ENCODE results near the gene PLEKHH1. TPM values are rescaled to one million over a fixed set of nuclear protein-coding genes. Genes with fewer than 3 reads are reported as not detected.
"Not testable (repeated sequence)": the region's sequence is repeated elsewhere in the genome, so short reads cannot be mapped to it uniquely, and the experiment has no call there.

PLEKHH1 gene
- total RNA-seq, 1 experiment from 2014 or later = 4.8 TPM

DNA sequence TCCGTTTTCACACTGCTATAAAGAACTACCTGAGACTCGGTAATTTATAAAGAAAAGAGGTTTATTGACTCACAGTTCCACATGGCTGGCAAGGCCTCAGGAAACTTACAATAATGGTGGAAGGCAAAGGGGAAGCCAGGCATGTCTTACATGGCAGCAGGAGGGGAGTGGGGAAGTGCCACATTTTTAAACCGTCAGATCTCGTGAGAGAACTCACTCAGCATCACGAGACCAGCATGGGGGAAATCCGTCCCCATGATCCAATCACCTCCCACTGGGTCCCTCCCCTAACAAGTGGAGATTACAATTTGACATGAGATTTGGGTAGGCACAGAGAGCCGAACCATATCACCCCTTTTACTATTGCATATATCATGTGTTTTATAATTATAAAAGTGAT, 69.0 kb downstream of the PLEKHH1 start:
- no peak for DNase-seq (ENCODE audit: low spot score)
- in situ Hi-C loops (cut with HindIII; ENCODE audit: low sequenced_read_pairs) = no loop called here

DNA sequence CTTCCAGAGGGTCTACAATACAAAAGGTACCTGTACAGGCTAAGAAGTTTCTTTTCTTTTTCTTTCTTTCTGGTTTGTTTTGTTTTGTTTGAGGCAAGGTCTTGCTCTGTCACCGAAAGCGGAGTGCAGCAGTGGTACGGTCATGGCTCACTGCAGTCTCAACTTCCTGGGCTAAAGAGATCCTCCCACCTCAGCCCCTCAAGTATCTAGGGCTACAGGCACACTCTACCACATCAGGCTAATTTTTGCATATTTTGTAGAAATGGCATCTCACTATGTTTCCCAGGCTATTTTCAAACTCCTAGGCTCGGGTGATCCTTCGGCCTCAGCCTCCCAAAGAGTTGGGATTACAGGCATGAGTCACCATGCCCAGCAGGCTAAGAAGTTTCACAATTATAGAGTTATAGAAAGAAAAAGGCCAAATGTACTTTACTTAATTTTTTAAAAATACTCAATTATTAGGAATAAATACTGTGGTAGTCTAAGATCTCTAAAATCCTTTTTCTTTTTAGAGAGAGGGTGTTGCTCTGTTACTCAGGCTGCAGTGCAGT, 70.0 kb downstream of the PLEKHH1 start:
- in situ Hi-C loops (cut with HindIII; ENCODE audit: low sequenced_read_pairs) = no loop called here
- DNase-seq (ENCODE audit: low spot score) = no peak

DNA sequence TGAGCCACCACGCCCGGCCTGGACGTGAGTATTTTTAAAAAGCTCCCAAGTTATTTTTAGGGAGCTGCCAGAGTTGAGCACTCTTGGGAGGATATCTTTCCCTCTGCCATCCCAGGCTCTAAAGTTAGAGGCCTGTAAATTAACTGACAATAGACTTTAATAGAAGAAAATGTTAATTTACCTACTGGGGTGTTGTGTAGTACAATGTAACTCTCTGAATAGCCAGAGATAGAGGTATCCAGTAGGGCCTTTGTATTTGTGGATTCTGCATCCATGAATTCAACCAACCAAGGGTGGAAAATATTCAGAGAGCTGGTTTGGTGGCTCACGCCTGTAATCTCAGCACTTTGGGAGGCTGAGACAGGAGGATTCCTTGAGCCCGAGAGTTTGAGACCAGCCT, 74.6 kb downstream of the PLEKHH1 start:
- no peak for DNase-seq (ENCODE audit: low spot score)
- in situ Hi-C loops (cut with HindIII; ENCODE audit: low sequenced_read_pairs) = no loop called here

- no peak for DNase-seq (ENCODE audit: low spot score)
- in situ Hi-C loops (cut with HindIII; ENCODE audit: low sequenced_read_pairs) = no loop called here
Measured at GRCh38 chr14:67609642-67610310, 76.7 kb downstream of the PLEKHH1 start.

- in situ Hi-C loops (cut with HindIII; ENCODE audit: low sequenced_read_pairs) = no loop called here
- no peak for DNase-seq (ENCODE audit: low spot score)
Measured at GRCh38 chr14:67610491-67610890, 77.4 kb downstream of the PLEKHH1 start.

DNA sequence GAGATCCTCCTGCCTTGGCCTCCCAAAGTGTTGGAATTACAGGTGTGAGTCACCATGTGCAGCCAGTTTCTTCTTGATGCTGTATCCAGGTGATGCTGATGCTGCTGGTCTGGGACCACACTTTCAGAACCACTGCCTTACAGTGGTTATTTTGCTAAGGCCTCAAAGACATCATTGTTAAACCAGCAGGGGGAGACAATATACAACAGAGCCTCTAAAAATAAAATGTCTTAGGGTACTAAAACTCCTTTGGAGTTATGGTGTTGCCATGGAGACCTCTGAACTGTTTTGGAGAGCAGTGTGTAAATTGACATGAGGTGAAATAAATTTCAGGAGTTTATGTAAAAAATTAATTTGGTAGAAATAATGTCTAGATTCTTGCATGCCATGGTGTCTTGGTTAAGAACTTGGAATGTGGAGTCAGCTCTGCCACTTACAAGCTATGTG, 85.5 kb downstream of the PLEKHH1 start:
- in situ Hi-C loops (cut with HindIII; ENCODE audit: low sequenced_read_pairs) = no loop called here
- peak; percentile 50 for DNase-seq (ENCODE audit: low spot score)

DNA sequence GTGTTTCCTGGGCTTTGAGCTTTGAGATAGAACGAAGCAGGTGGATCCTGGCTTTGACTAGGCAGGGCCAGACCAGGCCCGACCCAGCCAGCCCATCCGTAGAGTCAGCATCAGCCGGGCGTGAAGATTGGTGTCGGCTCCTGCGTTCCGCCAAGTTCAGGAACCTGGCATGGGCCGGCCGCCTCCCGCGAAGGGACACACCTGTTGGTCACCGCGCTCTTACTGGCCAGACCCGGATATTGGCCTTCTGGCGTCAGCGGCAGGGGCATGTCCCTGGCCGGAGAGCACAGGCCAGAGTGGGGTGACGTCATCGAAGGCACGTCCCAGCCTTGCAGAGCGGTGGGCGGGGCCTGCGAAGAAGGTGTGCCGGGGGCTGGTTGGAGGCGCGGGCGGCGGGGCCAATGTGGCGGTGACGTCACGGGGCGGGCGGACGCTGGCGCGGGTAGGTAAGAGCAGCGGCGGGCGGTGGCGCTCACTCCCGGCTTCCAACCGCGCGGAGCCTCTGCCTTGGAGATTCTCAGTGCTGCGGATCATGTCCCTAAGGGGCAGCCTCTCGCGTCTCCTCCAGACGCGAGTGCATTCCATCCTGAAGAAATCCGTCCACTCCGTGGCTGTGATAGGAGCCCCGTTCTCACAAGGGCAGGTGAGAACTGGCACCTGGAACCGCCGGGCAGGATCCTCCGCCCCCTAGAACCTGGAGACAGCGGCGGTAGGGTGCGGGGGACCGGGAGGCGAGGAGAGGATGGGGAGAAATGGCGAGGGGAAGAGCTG, 86.5 kb downstream of the PLEKHH1 start, which contains the start of gene ARG2:
Gene ARG2, plus strand, starts transcription at position 475 of the 771 bp plus-strand sequence. Its CDS starts 58 bp downstream, at position 533.
- peak; percentile 99 for DNase-seq (ENCODE audit: low spot score)
- in situ Hi-C loops (cut with HindIII; ENCODE audit: low sequenced_read_pairs) = no loop called here

GRCh38 chr14:67620217-67620785, 87.2 kb downstream of the PLEKHH1 start:
- DNase-seq (ENCODE audit: low spot score) = peak; percentile 84
- in situ Hi-C loops (cut with HindIII; ENCODE audit: low sequenced_read_pairs) = no loop called here

DNA sequence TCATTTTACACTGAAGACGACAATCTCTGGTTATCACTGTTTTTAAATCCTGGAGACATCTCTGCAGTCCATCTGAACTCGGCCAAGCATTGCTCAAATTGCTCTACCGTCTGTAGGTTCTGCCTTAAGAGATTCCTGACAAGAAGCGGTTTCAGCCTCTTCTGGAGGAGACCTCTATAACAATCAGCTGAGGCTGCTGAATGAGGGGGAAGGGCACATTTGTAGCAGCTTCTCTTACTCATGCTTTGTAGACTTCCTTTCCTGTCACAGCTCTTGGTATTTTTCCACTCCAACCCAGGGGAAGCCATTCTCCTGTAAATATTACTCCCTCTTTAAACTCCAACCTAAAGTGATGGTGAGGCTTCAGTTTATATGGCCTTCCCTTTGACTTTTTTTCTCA, 89.6 kb downstream of the PLEKHH1 start:
- peak; percentile 44 for DNase-seq (ENCODE audit: low spot score)

DNA sequence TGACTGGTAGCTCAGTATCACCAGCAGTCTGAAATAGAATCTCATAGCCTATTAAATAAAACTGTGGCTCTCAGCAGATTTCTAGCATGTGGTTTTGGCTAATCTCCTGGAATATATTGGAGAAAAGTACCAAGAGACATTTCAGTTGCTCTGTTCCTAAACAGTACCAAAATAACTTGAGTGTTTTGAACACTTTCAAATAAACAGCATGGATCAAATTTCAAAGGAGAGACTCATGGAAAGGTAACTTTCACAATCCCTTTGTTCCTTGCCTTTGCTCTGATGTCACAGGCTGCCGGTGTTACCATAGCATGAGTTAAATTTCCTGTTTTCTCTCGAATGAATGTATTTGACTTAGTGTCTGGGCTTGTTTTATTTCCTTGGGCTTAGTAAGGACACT, 90.0 kb downstream of the PLEKHH1 start:
- DNase-seq (ENCODE audit: low spot score) = no peak
- in situ Hi-C loops (cut with HindIII; ENCODE audit: low sequenced_read_pairs) = no loop called here

More for the DNA sequence above, 89.6 kb downstream of the PLEKHH1 start:
- in situ Hi-C loops (cut with HindIII; ENCODE audit: low sequenced_read_pairs) = no loop called here

- in situ Hi-C loops (cut with HindIII; ENCODE audit: low sequenced_read_pairs); DNase-seq (ENCODE audit: low spot score): not testable (repeated sequence)
Measured at GRCh38 chr14:67626131-67626530, 93.0 kb downstream of the PLEKHH1 start.

DNA sequence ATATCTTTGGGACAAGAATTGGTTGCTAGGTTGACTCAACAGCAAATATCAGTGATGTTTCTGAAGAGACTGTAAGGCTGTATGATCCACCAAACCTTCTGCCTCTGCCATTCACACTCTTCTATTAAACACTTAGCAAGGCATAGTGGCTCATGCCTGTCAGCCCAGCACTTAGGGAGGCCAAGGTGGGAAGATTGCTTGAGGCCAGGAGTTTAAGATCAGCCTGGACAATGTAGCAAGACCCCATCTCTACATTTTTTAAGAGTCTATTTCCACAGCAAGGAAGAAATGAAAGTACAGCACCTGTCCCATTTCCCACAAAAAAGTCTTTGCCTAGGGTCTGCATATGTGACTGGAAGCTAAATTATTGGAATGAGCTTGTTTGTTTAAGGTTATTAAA, 94.4 kb downstream of the PLEKHH1 start:
- no peak for DNase-seq (ENCODE audit: low spot score)
- in situ Hi-C loops (cut with HindIII; ENCODE audit: low sequenced_read_pairs) = no loop called here

DNA sequence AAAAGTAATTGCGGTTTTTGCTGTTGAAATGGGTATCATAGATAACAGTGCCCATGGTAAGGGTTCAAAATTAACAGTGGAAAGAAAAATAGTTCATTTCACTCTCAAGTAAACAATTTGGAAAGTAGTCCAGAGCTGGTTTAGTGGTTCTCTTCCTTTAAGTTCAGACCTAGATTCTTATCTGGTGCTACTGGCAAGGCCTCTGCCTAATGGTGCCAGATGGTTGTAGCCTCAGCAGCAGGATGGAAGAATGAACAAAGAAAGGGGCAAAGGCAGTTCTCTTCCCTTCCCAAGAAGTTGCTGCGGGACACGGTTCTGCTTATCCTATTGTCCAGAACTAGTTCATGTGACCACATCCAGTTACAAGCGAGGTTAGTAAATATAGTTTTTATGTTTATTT, 97.1 kb downstream of the PLEKHH1 start:
- in situ Hi-C loops (cut with HindIII; ENCODE audit: low sequenced_read_pairs) = no loop called here
- no peak for DNase-seq (ENCODE audit: low spot score)

DNA sequence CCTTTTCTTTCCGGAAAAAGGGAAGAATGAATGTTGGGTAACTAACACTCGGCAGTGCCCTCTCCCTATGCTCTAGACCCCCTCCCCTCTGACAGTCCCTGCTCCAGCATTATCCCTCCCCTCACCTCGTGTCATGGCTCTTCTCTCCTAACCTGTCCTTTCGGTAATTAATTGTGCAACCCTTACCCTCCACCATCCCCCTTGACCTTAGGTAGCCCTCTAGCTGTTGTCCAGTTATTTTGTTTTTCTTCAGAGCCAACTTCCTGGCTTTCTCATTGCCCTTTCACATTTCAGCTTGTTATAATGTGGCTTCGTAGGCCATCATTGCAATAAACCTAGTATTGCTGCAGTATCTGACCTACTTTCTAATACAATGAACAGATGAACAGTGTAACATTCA, 97.8 kb downstream of the PLEKHH1 start:
- no peak for DNase-seq (ENCODE audit: low spot score)
- in situ Hi-C loops (cut with HindIII; ENCODE audit: low sequenced_read_pairs) = no loop called here

GRCh38 chr14:67633451-67634147, 100.5 kb downstream of the PLEKHH1 start:
- no peak for DNase-seq (ENCODE audit: low spot score)
- in situ Hi-C loops (cut with HindIII; ENCODE audit: low sequenced_read_pairs) = no loop called here

- in situ Hi-C loops (cut with HindIII; ENCODE audit: low sequenced_read_pairs) = no loop called here
Measured at GRCh38 chr14:67636361-67636919, 103.3 kb downstream of the PLEKHH1 start.

DNA sequence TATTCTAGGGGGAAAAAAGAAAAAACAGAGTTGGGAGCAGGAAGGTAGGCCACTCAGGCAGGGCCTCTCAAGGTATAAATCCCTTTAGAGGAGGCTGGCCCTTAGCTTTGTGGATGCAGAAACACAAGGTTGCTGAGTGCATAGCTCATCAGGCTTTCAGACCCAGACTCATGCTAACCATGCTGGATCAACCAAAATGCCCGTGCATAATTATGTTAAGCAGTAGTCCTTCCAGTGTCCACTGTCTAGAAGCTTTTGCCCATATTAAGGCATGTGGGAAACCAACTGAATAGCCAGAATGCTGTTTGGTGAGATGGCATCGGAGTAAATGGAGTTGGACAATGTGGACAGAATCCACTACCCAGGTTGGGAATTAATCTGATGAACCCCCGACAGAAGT, 105.6 kb downstream of the PLEKHH1 start:
- in situ Hi-C loops (cut with HindIII; ENCODE audit: low sequenced_read_pairs) = no loop called here
- no peak for DNase-seq (ENCODE audit: low spot score)

More at GRCh38 chr14:67636361-67636919, 103.3 kb downstream of the PLEKHH1 start:
- DNase-seq (ENCODE audit: low spot score) = no peak
